ENCODE measurements around the gene RHEBL1. TPM values are rescaled to one million over a fixed set of nuclear protein-coding genes. Genes with fewer than 3 reads are reported as not detected.

RHEBL1 gene
- total RNA-seq, 1 donor from 2014 or later, result 10.9 TPM

DNA sequence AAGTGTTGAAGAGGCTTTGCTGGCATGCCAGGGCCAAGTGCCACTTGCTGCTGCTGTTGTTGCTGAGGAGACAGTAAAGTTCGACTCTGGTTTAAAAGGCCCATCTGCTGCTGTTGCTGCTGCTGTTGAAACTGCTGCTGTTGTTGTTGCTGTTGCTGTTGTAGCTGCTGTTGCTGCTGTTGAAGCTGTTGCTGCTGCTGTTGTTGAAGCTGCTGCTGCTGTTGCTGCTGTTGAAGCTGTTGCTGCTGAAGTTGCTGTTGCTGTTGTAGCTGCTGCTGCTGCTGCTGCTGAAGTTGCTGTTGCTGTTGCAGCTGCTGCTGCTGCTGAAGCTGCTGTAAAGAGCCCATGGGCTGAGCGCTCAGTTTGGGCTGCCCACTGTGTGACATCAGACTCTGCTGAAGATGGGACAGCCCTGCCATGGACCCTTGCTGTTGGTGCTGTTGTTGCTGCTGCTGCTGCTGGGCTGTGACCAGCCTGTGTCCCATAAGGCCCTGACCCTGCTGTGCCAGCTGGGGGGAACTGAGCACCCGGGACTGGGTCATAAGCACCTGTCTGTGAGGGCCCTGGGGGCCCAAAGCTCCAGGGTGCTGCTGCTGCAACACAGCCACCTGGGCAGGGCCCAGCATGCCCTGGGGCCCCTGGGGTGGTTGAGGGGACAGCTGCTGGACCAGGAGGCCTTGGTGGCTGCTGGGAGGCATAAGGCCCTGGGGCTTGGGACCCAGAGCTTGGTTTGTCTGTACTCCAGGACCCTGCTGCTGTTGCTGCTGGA lies 36.9 kb downstream of the RHEBL1 start:
- peak overlapping the region; percentile 11 for H3K27ac Mint-ChIP-seq
- no peaks in the 10 kb centered on the region for H3K4me1 Mint-ChIP-seq
- DNase-seq, result no peak
- no peaks in the 10 kb centered on the region for H3K9me3 Mint-ChIP-seq
- intact Hi-C loops (cut with micrococcal nuclease), result no loop called here
- no peak overlapping the region for H3K4me3 Mint-ChIP-seq
- H3K27me3 Mint-ChIP-seq, result no peaks in the 10 kb centered on the region
- peaks cover 46% of the 10 kb centered on the region for H3K36me3 Mint-ChIP-seq (ENCODE audit: low read depth)

DNA sequence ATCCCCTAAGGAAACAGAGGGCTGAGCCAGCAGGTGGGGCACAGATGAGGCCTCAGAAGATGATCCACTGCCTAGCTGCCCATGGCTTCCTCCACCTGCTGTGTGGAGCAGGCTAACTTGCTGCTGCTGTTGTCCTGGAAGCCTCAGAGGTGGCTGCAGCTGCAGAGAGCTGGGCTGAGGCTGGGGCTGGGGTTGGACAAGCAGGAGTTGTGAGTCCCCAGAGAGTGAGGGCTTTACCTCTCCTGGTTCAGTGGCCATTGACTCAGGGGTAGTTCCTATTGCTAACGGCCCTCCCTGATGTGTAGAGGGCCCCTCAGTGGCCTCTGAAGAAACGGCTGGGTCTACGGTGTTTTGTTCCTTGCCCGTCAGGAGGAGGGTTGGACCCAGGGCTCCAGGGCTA lies 37.5 kb downstream of the RHEBL1 start:
- intact Hi-C loops (cut with micrococcal nuclease), result no loop called here
- H3K9me3 Mint-ChIP-seq, result no peaks in the 10 kb centered on the region
- no peaks in the 10 kb centered on the region for H3K27me3 Mint-ChIP-seq
- no peak overlapping the region for H3K4me3 Mint-ChIP-seq
- peaks cover 50% of the 10 kb centered on the region for H3K36me3 Mint-ChIP-seq (ENCODE audit: low read depth)
- DNase-seq, result no peak
- no peak overlapping the region for H3K27ac Mint-ChIP-seq
- no peaks in the 10 kb centered on the region for H3K4me1 Mint-ChIP-seq

DNA sequence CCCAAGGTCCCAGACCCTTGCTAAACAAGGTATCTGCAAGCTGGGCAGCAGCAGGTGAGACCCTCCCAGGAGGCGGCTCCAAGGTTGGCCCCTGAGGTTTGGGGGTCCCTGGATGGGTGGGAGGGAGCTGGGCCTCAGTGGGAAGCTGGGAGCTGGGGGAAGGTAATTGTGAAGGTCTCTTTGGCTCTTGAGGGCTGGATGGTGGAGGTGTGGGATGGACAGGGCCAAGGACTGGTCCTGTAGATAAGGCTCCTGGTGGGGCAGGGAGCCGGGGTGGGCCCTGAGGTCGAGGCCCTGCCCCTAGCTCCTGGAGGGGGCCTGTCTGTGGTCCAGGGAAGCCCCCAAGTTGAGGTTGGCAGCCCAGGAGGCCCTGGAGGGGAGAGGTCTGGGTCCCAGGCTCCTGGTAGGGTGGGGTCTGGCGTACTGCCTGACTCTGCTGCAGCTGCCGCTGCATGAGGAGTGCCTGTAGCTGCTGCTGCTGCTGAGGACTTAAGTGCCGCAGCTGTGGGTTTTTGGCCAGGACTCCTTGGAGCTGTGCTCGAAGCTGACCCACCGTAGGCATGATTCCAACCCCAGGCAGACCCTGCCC lies 38.1 kb downstream of the RHEBL1 start:
- DNase-seq, result no peak
- Mint-ChIP-seq H3K9me3 (no peaks in the 10 kb centered on the region), H3K4me3 (no peak overlapping the region), H3K27me3 (no peaks in the 10 kb centered on the region), H3K27ac (no peak overlapping the region), H3K4me1 (no peaks in the 10 kb centered on the region), H3K36me3 (ENCODE audit: low read depth) (peaks cover 52% of the 10 kb centered on the region)
- intact Hi-C loops (cut with micrococcal nuclease), result no loop called here

DNA sequence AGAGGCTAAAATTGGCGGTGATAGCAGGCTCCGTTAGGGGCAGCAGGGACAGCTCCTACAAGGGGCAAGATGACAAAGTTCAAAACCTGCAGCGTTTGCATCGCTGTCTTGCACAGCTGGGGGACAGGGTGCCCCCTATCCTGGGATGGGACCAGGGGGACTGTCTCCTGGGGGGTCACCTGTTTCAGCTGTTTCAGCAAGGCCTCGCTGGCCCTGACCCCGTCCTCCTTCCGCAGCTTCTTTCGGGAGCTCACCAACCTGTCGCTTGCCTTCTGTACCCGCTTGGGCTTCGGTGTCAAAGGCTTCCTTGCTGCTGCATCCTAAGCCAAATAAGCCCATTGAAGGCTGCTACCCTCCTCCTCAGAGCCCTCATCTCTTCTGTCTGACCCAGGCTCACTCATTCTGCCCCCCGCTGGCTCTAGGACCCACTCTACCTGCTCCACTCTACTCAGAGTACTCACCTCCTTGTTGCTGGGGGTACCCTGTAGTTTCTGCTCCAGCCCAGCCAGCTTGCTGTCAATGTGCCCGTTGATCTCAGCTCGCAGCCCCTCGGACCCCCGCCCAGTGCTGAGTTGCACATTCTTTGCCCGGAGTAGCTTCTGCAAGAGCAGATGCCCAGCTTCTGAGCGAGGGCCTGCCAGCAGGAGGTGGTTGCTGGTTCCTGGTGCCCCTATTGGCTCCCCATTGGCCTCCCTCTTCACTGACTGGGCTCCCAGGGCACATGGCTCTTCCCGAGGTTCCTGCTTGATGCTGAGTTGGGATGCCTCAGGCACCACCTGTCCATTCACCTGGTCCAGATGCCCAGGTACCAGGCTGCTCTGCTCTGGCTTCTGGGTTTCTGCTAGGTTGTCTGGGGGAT lies 38.8 kb downstream of the RHEBL1 start:
- no peak overlapping the region for H3K27ac Mint-ChIP-seq

DNA sequence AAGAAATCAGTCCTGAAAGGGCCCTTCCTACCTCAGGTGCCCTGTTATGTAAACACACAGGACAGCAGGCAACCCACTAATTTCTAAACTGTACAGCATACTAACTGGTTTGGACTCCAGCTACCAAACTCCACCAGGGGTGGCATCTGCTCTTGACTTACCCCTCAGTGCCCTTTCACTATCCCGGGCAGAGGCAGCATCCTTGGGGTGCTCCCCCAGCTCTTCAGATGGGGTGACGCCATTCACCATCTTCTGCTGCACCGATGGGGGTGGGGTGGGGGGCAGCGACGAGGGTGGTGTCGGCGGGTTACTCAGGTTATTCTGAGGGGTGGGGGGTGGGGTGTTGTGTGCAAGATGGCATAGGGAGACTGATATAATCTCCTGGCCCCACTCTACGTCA lies 39.7 kb downstream of the RHEBL1 start:
- Mint-ChIP-seq H3K4me3 (no peak overlapping the region), H3K36me3 (ENCODE audit: low read depth) (peaks cover 62% of the 10 kb centered on the region), H3K27me3 (no peaks in the 10 kb centered on the region), H3K9me3 (no peaks in the 10 kb centered on the region), H3K4me1 (no peaks in the 10 kb centered on the region), H3K27ac (no peak overlapping the region)
- intact Hi-C loops (cut with micrococcal nuclease), result no loop called here
- no peak for DNase-seq

More for the DNA sequence above, 38.8 kb downstream of the RHEBL1 start:
- Mint-ChIP-seq H3K27me3 (no peaks in the 10 kb centered on the region), H3K4me1 (no peaks in the 10 kb centered on the region), H3K9me3 (no peaks in the 10 kb centered on the region), H3K4me3 (no peak overlapping the region), H3K36me3 (ENCODE audit: low read depth) (peaks cover 56% of the 10 kb centered on the region)
- intact Hi-C loops (cut with micrococcal nuclease), result no loop called here
- DNase-seq, result no peak

DNA sequence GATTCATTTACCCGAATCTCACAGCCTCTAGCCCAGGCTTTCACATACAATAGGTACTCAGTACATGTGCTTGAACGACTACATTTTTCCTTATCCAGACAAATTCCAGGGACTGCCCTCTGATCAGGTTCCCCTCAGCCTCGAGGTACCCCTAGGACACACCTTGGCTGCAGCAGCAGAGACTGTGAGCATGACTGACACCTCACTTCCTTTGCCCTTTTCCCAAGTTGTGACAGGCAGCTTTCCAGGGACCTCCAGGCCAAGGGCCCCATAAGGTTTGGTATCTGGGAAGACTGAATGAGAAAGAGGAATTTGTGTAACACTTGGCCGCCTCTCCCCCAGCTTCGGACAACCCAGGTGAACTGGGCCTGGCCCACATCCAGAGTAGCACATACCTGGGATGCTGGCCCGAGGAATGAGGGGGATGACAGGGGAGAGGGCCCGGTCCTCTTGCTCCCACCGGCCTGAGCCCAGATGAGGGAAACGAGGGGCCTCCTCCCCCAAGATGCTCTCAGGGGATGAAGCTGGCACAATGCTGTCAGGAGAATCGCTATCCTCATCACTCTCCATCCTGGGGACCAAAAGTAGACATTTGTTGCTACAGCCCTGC lies 41.0 kb downstream of the RHEBL1 start:
- Mint-ChIP-seq H3K9me3 (no peaks in the 10 kb centered on the region), H3K4me3 (no peak overlapping the region), H3K4me1 (no peaks in the 10 kb centered on the region), H3K27me3 (no peaks in the 10 kb centered on the region), H3K36me3 (ENCODE audit: low read depth) (peaks cover 67% of the 10 kb centered on the region), H3K27ac (no peak overlapping the region)
- intact Hi-C loops (cut with micrococcal nuclease), result no loop called here
- DNase-seq, result no peak

DNA sequence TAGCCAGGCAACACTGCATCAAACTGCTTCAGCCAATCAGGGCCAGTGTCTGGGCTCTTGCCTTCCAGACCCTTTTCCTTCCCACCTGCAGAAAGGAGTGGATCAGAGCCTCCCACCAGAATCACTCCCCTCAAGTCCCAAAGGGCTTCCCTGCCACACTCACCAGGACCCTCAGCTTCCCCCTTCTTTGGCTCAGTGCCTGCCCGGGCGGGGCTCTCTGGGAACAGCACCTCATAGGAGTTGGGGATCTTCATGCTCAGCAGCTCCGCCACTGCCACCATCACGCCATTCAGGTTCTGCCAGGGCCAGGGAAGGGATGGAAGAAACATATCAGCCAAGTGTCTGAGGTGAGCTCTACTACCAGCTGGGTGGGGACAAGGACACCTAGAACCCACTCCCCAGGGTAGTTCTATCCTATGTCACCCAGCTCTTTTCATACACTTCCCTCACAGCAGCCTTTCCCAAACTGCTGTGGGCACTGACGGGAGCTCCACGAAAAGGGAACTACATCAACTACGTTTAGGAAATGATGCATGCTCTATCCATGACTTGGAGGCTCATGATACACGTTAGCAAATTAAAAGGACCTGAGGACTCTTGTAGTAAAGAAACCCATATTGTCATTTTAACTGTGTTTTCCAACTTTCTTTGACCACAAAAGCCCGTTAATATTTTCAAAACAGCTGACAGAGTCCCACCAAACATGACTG lies 41.8 kb downstream of the RHEBL1 start:
- intact Hi-C loops (cut with micrococcal nuclease), result no loop called here
- peak overlapping the region; percentile 67 for H3K27ac Mint-ChIP-seq
- no peak overlapping the region for H3K4me3 Mint-ChIP-seq
- no peaks in the 10 kb centered on the region for H3K4me1 Mint-ChIP-seq
- no peaks in the 10 kb centered on the region for H3K27me3 Mint-ChIP-seq
- peaks cover 68% of the 10 kb centered on the region for H3K36me3 Mint-ChIP-seq (ENCODE audit: low read depth)
- H3K9me3 Mint-ChIP-seq, result no peaks in the 10 kb centered on the region
- no peak for DNase-seq

DNA sequence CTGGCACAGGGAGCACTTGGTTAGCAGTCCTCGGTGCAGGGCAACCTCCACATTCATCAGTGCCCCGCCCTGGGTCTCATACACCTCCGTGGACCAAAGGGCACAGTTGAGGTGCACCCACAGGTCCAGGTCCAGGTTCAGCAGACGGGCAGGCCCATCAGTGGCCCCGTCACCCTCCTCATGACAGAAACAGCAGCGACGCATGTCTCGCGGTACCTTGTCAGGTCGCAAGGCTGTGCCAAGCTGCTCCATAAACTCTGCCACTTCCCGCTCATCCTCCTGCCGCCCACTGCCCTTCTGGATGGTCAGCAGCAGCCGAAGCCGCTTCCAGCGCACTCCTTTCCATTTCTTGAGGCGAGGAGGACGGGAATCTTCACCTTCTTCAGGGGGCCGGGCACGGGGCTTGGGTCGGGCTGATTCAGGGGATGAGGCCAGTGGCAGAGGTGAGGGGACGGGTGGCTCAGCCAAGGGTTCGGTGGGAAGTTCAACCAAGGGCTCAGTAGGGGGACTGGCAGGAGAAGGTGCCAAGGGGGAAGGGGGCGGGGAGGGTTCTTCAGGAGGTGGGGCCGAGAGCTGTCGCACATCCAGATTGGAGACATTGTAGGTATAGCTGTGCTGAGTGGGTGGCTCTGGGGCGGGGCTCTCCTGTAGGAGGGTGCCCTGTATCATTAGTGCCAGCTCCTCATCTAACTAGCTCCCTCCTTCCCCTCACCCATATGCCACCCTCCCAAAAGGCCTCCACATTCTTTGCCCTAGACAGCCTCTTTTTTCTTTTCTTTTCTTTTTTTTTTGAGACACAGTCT lies 42.9 kb downstream of the RHEBL1 start:
- no peak for DNase-seq
- Mint-ChIP-seq H3K27ac (no peak overlapping the region), H3K9me3 (no peaks in the 10 kb centered on the region), H3K36me3 (ENCODE audit: low read depth) (peaks cover 72% of the 10 kb centered on the region), H3K4me1 (no peaks in the 10 kb centered on the region), H3K4me3 (no peak overlapping the region), H3K27me3 (no peaks in the 10 kb centered on the region)
- intact Hi-C loops (cut with micrococcal nuclease), result no loop called here

DNA sequence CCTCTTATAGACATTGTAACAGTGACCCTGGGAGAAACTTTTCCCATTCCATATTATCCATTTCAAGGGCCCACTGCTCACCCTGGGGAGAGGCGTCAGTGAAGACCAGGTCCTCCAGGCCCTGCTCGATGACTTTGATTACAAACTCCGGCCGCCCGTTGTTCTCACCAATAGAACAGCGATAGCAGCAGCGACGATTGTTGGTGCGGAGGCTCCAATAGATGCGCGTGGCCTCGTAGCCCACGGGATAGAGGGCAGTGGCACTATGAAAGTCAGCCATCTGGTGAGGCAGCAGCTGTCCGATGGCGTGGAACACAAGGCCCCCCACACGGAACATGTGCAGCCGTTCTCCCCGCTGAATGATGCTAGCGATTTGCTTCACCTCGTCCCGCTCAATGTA lies 43.7 kb downstream of the RHEBL1 start:
- H3K4me1 Mint-ChIP-seq, result no peaks in the 10 kb centered on the region
- H3K27me3 Mint-ChIP-seq, result no peaks in the 10 kb centered on the region
- H3K27ac Mint-ChIP-seq, result no peak overlapping the region
- intact Hi-C loops (cut with micrococcal nuclease), result no loop called here
- H3K36me3 Mint-ChIP-seq (ENCODE audit: low read depth), result peaks cover 72% of the 10 kb centered on the region
- no peak for DNase-seq
- no peaks in the 10 kb centered on the region for H3K9me3 Mint-ChIP-seq
- H3K4me3 Mint-ChIP-seq, result no peak overlapping the region

DNA sequence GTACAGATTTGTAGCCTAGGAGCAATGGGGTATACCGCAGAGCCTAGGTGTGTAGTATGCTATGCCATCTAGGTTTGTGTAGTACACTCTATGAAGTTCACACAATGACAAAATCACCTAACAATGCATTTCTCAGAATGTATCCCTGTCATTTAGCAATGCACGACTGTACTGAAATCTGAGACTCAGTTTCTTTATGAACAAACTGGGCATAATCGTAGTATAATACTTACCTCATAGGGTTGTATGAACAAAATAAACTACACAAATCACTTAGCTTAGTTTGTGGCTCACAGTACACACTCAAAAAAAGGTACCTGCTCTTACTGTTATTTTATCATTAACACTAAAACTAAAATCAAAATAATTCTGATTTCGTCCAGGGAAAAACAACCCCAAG lies 44.3 kb downstream of the RHEBL1 start:
- no peaks in the 10 kb centered on the region for H3K9me3 Mint-ChIP-seq
- H3K27ac Mint-ChIP-seq, result no peak overlapping the region
- no peak overlapping the region for H3K4me3 Mint-ChIP-seq
- peaks cover 74% of the 10 kb centered on the region for H3K36me3 Mint-ChIP-seq (ENCODE audit: low read depth)
- intact Hi-C loops (cut with micrococcal nuclease), result no loop called here
- no peak for DNase-seq
- H3K4me1 Mint-ChIP-seq, result no peaks in the 10 kb centered on the region
- H3K27me3 Mint-ChIP-seq, result no peaks in the 10 kb centered on the region

DNA sequence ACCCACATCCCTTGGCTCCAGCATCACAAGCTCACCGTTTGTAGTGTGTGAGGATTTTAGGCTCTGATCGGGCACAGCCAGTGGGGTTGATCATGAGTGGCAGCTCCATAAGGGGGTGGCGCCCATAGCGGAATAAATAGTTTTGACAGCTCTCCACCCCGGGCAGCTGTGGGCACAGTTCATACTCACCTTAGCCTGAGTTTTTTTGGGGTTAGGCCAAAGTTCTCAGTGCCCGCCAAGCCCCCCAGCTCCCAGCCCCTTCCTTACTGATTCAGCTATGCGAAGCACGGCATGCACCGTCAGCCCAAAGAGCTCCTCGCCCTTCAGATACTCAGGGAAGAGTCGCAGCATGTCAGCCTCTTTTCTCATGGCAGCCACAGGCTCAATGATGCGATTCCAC lies 45.2 kb downstream of the RHEBL1 start:
- peaks cover 74% of the 10 kb centered on the region for H3K36me3 Mint-ChIP-seq (ENCODE audit: low read depth)
- intact Hi-C loops (cut with micrococcal nuclease), result no loop called here

DNA sequence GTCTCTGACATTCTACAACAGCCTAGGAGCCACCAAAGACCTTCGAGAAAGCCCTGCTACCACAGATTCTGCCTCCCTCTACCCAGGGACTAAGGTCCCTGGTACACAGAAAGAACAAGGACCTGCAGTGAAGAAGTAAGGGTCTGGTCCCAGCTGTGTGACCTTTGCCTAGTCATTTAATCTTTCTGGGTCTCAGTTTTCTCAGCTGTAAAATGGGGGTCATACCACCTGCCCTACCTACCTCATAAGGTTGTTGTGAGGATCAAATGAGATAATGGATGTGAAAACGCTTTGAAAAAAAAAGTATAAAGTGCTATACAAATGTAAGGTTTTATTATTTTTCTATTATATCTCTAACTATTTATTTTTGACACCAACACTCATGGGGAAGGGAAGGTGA lies 46.0 kb downstream of the RHEBL1 start:
- Mint-ChIP-seq H3K36me3 (ENCODE audit: low read depth) (peaks cover 73% of the 10 kb centered on the region), H3K27ac (no peak overlapping the region), H3K4me3 (no peak overlapping the region), H3K27me3 (no peaks in the 10 kb centered on the region), H3K4me1 (peaks cover 10% of the 10 kb centered on the region), H3K9me3 (no peaks in the 10 kb centered on the region)
- no peak for DNase-seq
- intact Hi-C loops (cut with micrococcal nuclease), result no loop called here

More for the DNA sequence above, 45.2 kb downstream of the RHEBL1 start:
- Mint-ChIP-seq H3K4me1 (peaks cover 5% of the 10 kb centered on the region), H3K27ac (no peak overlapping the region), H3K27me3 (no peaks in the 10 kb centered on the region), H3K9me3 (no peaks in the 10 kb centered on the region), H3K4me3 (no peak overlapping the region)
- no peak for DNase-seq

Measured in activated CD4-positive, alpha-beta T cell treated with anti-CD3 and anti-CD28 coated beads, Interleukin-2, amount 10 ng/mL, durations not matched to agents 24 days and 14 days (primary cell).